B cell (primary cell): ENCODE data around the gene PFDN2. TPM values are rescaled to one million over a fixed set of nuclear protein-coding genes. Genes with fewer than 3 reads are reported as not detected.

ENCODE experiments used
- ATAC-seq: fragments of 200-7000 bp; cut with Tn5 transposase; one replicate; pipeline ENCODE4 v1.10.0; 2021; ENCODE audit warnings: low read depth, mild to moderate bottlenecking, moderate number of reproducible peaks, moderate library complexity
- CTCF ChIA-PET: fragments of 350-600 bp; sonication (Branson Sonifier 250); formaldehyde crosslinking; loops from one replicate; lab custom pipeline; 2021; ENCODE audit warnings: antibody characterized with exemption, inconsistent platforms; lab: Charles Lee
- POLR2A ChIA-PET: fragments of 350-600 bp; sonication (Branson Sonifier 250); formaldehyde crosslinking; loops from one replicate; lab custom pipeline; 2021; ENCODE audit warnings: antibody characterized with exemption; lab: Charles Lee
- DNase-seq: peaks from one replicate; pipeline ENCODE4 v3.0.0; 2013
- H2AFZ ChIP-seq: 2 replicates; pipeline ENCODE4 v1.6.1; 2012; ENCODE audit warnings: mild to moderate bottlenecking, low read depth, low read length; ENCODE audit not compliant: insufficient read depth, poor library complexity, severe bottlenecking
- H3K27ac ChIP-seq, 2 donors: 1 replicate in 1 of 2; 2 replicates in 1 of 2; pipeline ENCODE4 v1.5.1; 2012 to 2013; ENCODE audit warnings: low read length in 2 of 2, mild to moderate bottlenecking in 2 of 2, moderate library complexity in 1 of 2
- H3K27me3 ChIP-seq, 4 experiments: fragments of 200-600 bp in 1 of 4; sonication (generic) in 1 of 4; replicated peaks in 1 of 4; 1 replicate in 2 of 4; 2 replicates in 2 of 4; pipeline versions ENCODE4 v1.6.1 to v1.7.0; 2013 to 2016; ENCODE audit warnings: low read length in 3 of 4, mild to moderate bottlenecking in 2 of 4, mixed read lengths in 1 of 4, moderate library complexity in 1 of 4; ENCODE audit not compliant: insufficient read depth in 4 of 4, control insufficient read depth in 3 of 4; ENCODE audit errors: control extremely low read depth in 1 of 4
- H3K36me3 ChIP-seq, 2 experiments: replicated peaks in 1 of 2; 1 replicate in 1 of 2; 2 replicates in 1 of 2; pipeline versions ENCODE4 v1.6.1 to v1.7.1; 2013; ENCODE audit warnings: low read length in 1 of 2; ENCODE audit not compliant: insufficient read depth in 2 of 2, control insufficient read depth in 1 of 2; ENCODE audit errors: control extremely low read depth in 1 of 2, extremely low read depth in 1 of 2
- H3K4me1 ChIP-seq, 2 donors: fragments of 200-600 bp in 1 of 2; sonication (generic) in 1 of 2; 1 replicate in 1 of 2; 2 replicates in 1 of 2; pipeline versions ENCODE4 v1.5.1 to v1.6.1; 2013 to 2017; ENCODE audit warnings: low read length in 2 of 2; ENCODE audit not compliant: control insufficient read depth in 2 of 2, insufficient read depth in 2 of 2
- H3K4me2 ChIP-seq: replicated peaks from 2 replicates; pipeline ENCODE3; 2012; ENCODE audit warnings: mild to moderate bottlenecking, low read depth, low read length; ENCODE audit not compliant: poor library complexity, severe bottlenecking
- H3K4me3 ChIP-seq, 5 experiments: fragments of 200-600 bp in 1 of 5; sonication (generic) in 1 of 5; 1 replicate in 3 of 5; 2 replicates in 2 of 5; pipeline versions ENCODE4 v1.5.1 to v1.7.0; 2011 to 2016; ENCODE audit warnings: low read length in 4 of 5, mild to moderate bottlenecking in 4 of 5, low read depth in 2 of 5, control low read depth in 1 of 5, moderate library complexity in 1 of 5; ENCODE audit not compliant: insufficient read depth in 1 of 5; ENCODE audit errors: control extremely low read depth in 1 of 5, extremely low read depth in 1 of 5
- H3K79me2 ChIP-seq: fragments of 200-600 bp; sonication (generic); one replicate; pipeline ENCODE4 v1.6.0; 2016; ENCODE audit warnings: low read length; ENCODE audit not compliant: control insufficient read depth, insufficient read depth
- H3K9ac ChIP-seq: fragments of 200-600 bp; sonication (generic); 2 replicates; pipeline ENCODE4 v1.6.1; 2017; ENCODE audit warnings: mild to moderate bottlenecking, low read length, moderate library complexity
- H3K9me3 ChIP-seq, 3 donors: one replicate each; pipeline versions ENCODE4 v1.6.1 to v1.7.1; 2013; ENCODE audit warnings: low read length in 2 of 3; ENCODE audit not compliant: control insufficient read depth in 2 of 3, insufficient read depth in 1 of 3; ENCODE audit errors: control extremely low read depth in 1 of 3
- H4K20me1 ChIP-seq: 2 replicates; pipeline ENCODE4 v1.6.0; 2012; ENCODE audit warnings: mild to moderate bottlenecking, low read length; ENCODE audit not compliant: insufficient read depth, control insufficient read depth, poor library complexity, severe bottlenecking
- H3K27ac Mint-ChIP-seq: one replicate; pipeline ENCODE4 v1.8.0; 2021; ENCODE audit warnings: mixed read lengths
- H3K27me3 Mint-ChIP-seq: one replicate; pipeline ENCODE4 v1.8.0; 2021; ENCODE audit warnings: mixed read lengths
- H3K4me1 Mint-ChIP-seq: one replicate; pipeline ENCODE4 v1.8.0; 2021; ENCODE audit warnings: mixed read lengths
- H3K4me3 Mint-ChIP-seq: one replicate; pipeline ENCODE4 v1.8.0; 2021; ENCODE audit warnings: mixed read lengths
- H3K9me3 Mint-ChIP-seq: one replicate; pipeline ENCODE4 v1.8.0; 2022; ENCODE audit warnings: mixed read lengths; ENCODE audit not compliant: insufficient read depth
- CTCF ChIP-seq: fragments of 200-600 bp; IDR thresholded peaks from one replicate; pipeline ENCODE4 v1.8.0; 2022; ENCODE audit warnings: antibody characterized with exemption, mild to moderate bottlenecking
- EZH2 ChIP-seq: IDR thresholded peaks from 2 replicates; pipeline ENCODE4 v1.6.1; 2012; ENCODE audit warnings: borderline replicate concordance, low read depth, mild to moderate bottlenecking, moderate library complexity, low read length; ENCODE audit not compliant: insufficient read depth, poor library complexity, severe bottlenecking
- WGBS: methylation state at CpG from one replicate; pipeline ENCODE4 v1.1.5; 2013; ENCODE audit warnings: missing lambda C conversion rate; ENCODE audit not compliant: insufficient coverage; 5-methylcytosine and 5-hydroxymethylcytosine counted together
- intact Hi-C: fragments of 100-400 bp; cut with micrococcal nuclease; formaldehyde crosslinking; loops from one replicate; pipeline ENCODE4 v1.10.0; 2022
- polyA plus RNA-seq: library from polyadenylated mRNA; depleted of rRNA; stranded (reverse); fragments of >200 nt; gene quantifications from 2 replicates; pipeline ENCODE4 v1.2.3, GENCODE V29; 2012
- total RNA-seq, 2 donors: library from RNA; stranded (reverse); fragments of 120-200 nt in 1 of 2; gene quantifications; 1 replicate in 1 of 2; 2 replicates in 1 of 2; pipeline versions ENCODE4 v1.2.3 to v1.2.4, GENCODE V29; 2013 to 2022

PFDN2 gene
- total and polyA plus RNA-seq, 2 donors (not counting 1 experiment from before 2014, with no cell fraction given) = 29.9 to 43.2 TPM

DNA sequence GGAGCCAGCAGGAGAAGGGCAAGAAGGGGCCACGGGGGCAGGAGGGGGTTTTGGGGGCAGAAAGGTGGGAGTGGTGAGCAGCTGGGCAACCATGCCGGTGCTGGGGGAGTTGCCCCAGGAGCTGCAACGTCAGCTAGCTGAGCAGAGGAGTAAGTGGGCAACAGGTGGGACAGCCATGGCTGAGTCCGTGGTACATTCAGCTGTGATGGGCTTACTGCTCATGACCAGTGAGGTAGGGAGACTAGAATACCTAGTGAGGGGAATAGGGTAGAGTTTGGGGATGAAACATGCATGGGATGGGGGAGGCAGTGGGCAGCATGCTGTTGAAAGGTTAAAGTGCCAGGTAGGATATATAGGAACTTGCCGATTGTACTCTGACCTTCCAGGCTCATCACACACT lies 43.8 kb upstream of the PFDN2 start:
- no peak for DNase-seq
- Histone ChIP-seq H3K27me3 (no peaks in the 10 kb centered on the region), H4K20me1 (no peaks in the 10 kb centered on the region), H3K36me3 (peaks cover 0 to 42% of the 10 kb centered on the region in 2 experiments), H3K4me1 (peaks cover 27 to 39% of the 10 kb centered on the region in 2 donors), H3K9ac (no peak overlapping the region), H3K79me2 (peaks cover 28% of the 10 kb centered on the region), H3K27ac (no peak overlapping the region), H3K9me3 (peaks cover 0 to 3% (median 0%) of the 10 kb centered on the region in 3 donors), H3K4me2 (no peak overlapping the region), H3K4me3 (no peak overlapping the region), H2AFZ (no peak overlapping the region)
- no peaks in the 10 kb centered on the region for H3K9me3 Mint-ChIP-seq
- ChIA-PET CTCF (interaction anchor here (2.0 kb wide), 1 partner anchor 41 kb away, joined by 5 read pairs; the partner anchor contains the start of gene NDUFS2), POLR2A (no interaction called here)
- ATAC-seq = no peak
- intact Hi-C loops = no loop called here
- WGBS = 98% methylated on average over 4 of the region's 5 CpGs
- peaks cover 58% of the 10 kb centered on the region for H3K4me1 Mint-ChIP-seq
- peak overlapping the region; percentile 46 for H3K4me3 Mint-ChIP-seq
- peak overlapping the region; percentile 48 for H3K27ac Mint-ChIP-seq
- TF ChIP-seq CTCF (no peak), EZH2 (no peak)
- H3K27me3 Mint-ChIP-seq = no peaks in the 10 kb centered on the region

GRCh38 chr1:161160671-161161145 lies 42.9 kb upstream of the PFDN2 start:
- peak overlapping the region; percentile 80 for H3K4me2 ChIP-seq
- ChIA-PET CTCF (interaction anchor here (2.0 kb wide), 1 partner anchor 42 kb away, joined by 5 read pairs; the partner anchor contains the start of gene NDUFS2), POLR2A (no interaction called here)
- intact Hi-C loops = no loop called here
- 97% methylated on average over 22 of the region's 22 CpGs for WGBS
- no peak overlapping the region for H3K27ac Mint-ChIP-seq
- no peak for DNase-seq
- no peaks in the 10 kb centered on the region for H3K27me3 Mint-ChIP-seq
- peaks cover 25% of the 10 kb centered on the region for H3K79me2 ChIP-seq
- H3K4me3 Mint-ChIP-seq = peak overlapping the region; percentile 92
- no peaks in the 10 kb centered on the region for H4K20me1 ChIP-seq
- H3K4me1 ChIP-seq = peaks cover 27 to 33% of the 10 kb centered on the region in 2 donors
- peaks cover 54% of the 10 kb centered on the region for H3K4me1 Mint-ChIP-seq
- peaks cover 0 to 42% of the 10 kb centered on the region in 2 experiments for H3K36me3 ChIP-seq
- no peak for ATAC-seq
- H3K4me3 ChIP-seq = no peak overlapping the region
- no peak overlapping the region for H3K27ac ChIP-seq
- H3K9ac ChIP-seq = no peak overlapping the region
- no peaks in the 10 kb centered on the region for H3K27me3 ChIP-seq
- H2AFZ ChIP-seq = no peak overlapping the region
- H3K9me3 Mint-ChIP-seq = no peaks in the 10 kb centered on the region
- H3K9me3 ChIP-seq = peaks cover 0 to 3% (median 0%) of the 10 kb centered on the region in 3 donors
- TF ChIP-seq CTCF (no peak), EZH2 (no peak)
